ENCODE measurements around the gene CSNK1G1. TPM values are rescaled to one million over a fixed set of nuclear protein-coding genes. Genes with fewer than 3 reads are reported as not detected.
A peak's percentile ranks its signal among the peaks of the same experiment; 100 is the strongest.

The CSNK1G1 gene
- total and polyA plus RNA-seq, 2 of the 4 experiments (the other 2 are of a cell fraction) = 7.4 to 29.4 TPM

DNA sequence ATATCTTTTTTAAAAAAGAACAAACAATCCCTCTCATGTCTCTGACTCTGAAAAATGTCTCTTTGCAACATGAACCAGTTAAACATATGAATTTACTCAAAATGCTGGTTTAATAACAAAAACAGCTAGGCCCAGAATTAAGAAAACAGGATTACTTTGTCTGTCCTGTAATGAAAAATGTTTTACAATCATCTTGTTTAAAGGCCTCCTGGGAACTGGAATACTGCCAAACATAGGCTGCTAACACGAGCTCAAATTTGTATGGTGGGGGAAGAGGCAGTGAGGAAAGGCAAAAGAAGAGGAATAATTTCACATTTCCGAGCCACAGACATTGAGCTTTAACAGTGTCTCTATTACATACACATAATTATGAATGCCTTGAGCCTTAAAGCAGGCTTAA, 131.5 kb downstream of the CSNK1G1 start:
- BruUV-seq (replicated peaks) = no TSS peak
- no peak overlapping the region for H4K91ac ChIP-seq (ENCODE audit: insufficient read depth, low read depth, low read length)
- no peak overlapping the region for H3K56ac ChIP-seq (ENCODE audit: extremely low read depth, insufficient read depth, low read length)
- no peak overlapping the region for H4K5ac ChIP-seq (ENCODE audit: low read depth, low read length)
- no peak overlapping the region for H2BK20ac ChIP-seq (ENCODE audit: low read depth, low read length)
- no peaks in the 10 kb centered on the region; the same call in 1 of the 2 replicates for H3K36me3 ChIP-seq (ENCODE audit: control insufficient read depth, insufficient read depth, low read length)
- no peak overlapping the region for H2BK5ac ChIP-seq (ENCODE audit: low read depth, low read length, poor library complexity, severe bottlenecking)
- ChIA-PET CTCF (no interaction called here), POLR2A (ENCODE audit: unreplicated experiment) (no interaction called here)
- no peak overlapping the region for H2BK120ac ChIP-seq (ENCODE audit: low read depth, low read length)
- intact Hi-C loops (cut with micrococcal nuclease) (no loop called here), in situ Hi-C loops (cut with MboI; ENCODE audit: low sequenced_read_pairs) (no loop called here), dilution Hi-C loops (cut with HindIII; ENCODE audit: low sequenced_read_pairs, unreplicated experiment) (no loop called here)
- no peak overlapping the region for H3K23ac ChIP-seq (ENCODE audit: low read depth, low read length)
- H4K20me1 ChIP-seq (ENCODE audit: insufficient read depth, low read length) = no peaks in the 10 kb centered on the region
- H2AK5ac ChIP-seq (ENCODE audit: low read depth, low read length) = no peak overlapping the region
- H2BK15ac ChIP-seq (ENCODE audit: low read depth, low read length) = no peak overlapping the region
- H3K9ac ChIP-seq (ENCODE audit: low read depth, low read length) = no peak overlapping the region
- peaks cover 20 to 56% of the 10 kb centered on the region in 2 experiments; a peak in 3 of 4 replicates for H3K79me1 ChIP-seq (ENCODE audit: low read depth in 1 of 2, low read length in 2 of 2)
- no peaks in the 10 kb centered on the region for H3K9me1 ChIP-seq (ENCODE audit: insufficient read depth, low read length)
- H2AFZ ChIP-seq (replicated peaks; ENCODE audit: low read length, poor library complexity) = no peak overlapping the region
- no peaks in the 10 kb centered on the region for H3K27me3 ChIP-seq (ENCODE audit: control insufficient read depth, insufficient read depth, low read length)
- no peak overlapping the region for H3K4me3 ChIP-seq (ENCODE audit: insufficient read depth, low read depth, low read length)
- TF ChIP-seq NFE2L2 (IDR thresholded peaks at IDR 0.05; ENCODE audit: low read depth, low read length) (no peak), SMC3 (IDR thresholded peaks at IDR 0.05; ENCODE audit: low read depth, low read length) (no peak), BHLHE40 (IDR thresholded peaks at IDR 0.05; ENCODE audit: low read depth, low read length) (no peak), RAD21 (IDR thresholded peaks at IDR 0.05; ENCODE audit: low read length) (no peak), CTCF (conservative IDR thresholded peaks at IDR 0.05; ENCODE audit: low read depth, low read length) (no peak), RCOR1 (IDR thresholded peaks at IDR 0.05; ENCODE audit: insufficient replicate concordance, low read length) (no peak), RFX5 (IDR thresholded peaks at IDR 0.05; ENCODE audit: low read depth, low read length) (no peak), POLR2A (IDR thresholded peaks at IDR 0.05; ENCODE audit: low read depth, low read length) (no peak), CEBPB (IDR thresholded peaks at IDR 0.05; ENCODE audit: low read depth, low read length) (no peak), CHD1 (IDR thresholded peaks at IDR 0.05; ENCODE audit: low read depth, low read length) (no peak), MAZ (IDR thresholded peaks at IDR 0.05; ENCODE audit: borderline replicate concordance, low read depth, low read length) (no peak), MXI1 (IDR thresholded peaks at IDR 0.05; ENCODE audit: borderline replicate concordance, low read depth, low read length) (no peak)
- TF ChIP-seq, protein P1, sequence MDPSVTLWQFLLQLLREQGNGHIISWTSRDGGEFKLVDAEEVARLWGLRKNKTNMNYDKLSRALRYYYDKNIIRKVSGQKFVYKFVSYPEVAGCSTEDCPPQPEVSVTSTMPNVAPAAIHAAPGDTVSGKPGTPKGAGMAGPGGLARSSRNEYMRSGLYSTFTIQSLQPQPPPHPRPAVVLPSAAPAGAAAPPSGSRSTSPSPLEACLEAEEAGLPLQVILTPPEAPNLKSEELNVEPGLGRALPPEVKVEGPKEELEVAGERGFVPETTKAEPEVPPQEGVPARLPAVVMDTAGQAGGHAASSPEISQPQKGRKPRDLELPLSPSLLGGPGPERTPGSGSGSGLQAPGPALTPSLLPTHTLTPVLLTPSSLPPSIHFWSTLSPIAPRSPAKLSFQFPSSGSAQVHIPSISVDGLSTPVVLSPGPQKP (IDR thresholded peaks at IDR 0.05; ENCODE audit: borderline replicate concordance, low read depth, low read length) = no peak
- H3K18ac ChIP-seq (ENCODE audit: low read depth, low read length) = no peak overlapping the region
- no peak overlapping the region for H4K8ac ChIP-seq (ENCODE audit: low read depth in 2 of 2, low read length in 2 of 2)
- no peaks in the 10 kb centered on the region for H3K4me1 ChIP-seq (ENCODE audit: control insufficient read depth, insufficient read depth, low read length)
- no peak overlapping the region for H3K14ac ChIP-seq (replicated peaks; ENCODE audit: low read depth, low read length)
- ATAC-seq (ENCODE audit: low read depth) = no peak; the same call in 1 of the 2 replicates
- no peaks in the 10 kb centered on the region for H3K9me3 ChIP-seq (ENCODE audit: control insufficient read depth, insufficient read depth, low read length)
- H3K27ac ChIP-seq (ENCODE audit: insufficient read depth, low read length) = no peak overlapping the region
- no CpG with 5 or more reads among the region's 2 CpGs for WGBS, 2 experiments (ENCODE audit: extremely low coverage in 2 of 2, insufficient read length in 1 of 2)
- H2AK9ac ChIP-seq (replicated peaks; ENCODE audit: low read depth, low read length, poor library complexity) = no peak overlapping the region
- H3K4ac ChIP-seq (ENCODE audit: low read depth, low read length) = no peak overlapping the region
- 0 out of 2 replicates have a peak overlapping the region, but pooled peaks have one; percentile 7 for H3K4me2 ChIP-seq (ENCODE audit: low read depth, low read length)
- DNase-seq = peak; percentile 66
